GM18511 (cell line): Measurements from ENCODE around the gene TOR1B.

ENCODE experiments used
- ATAC-seq: cut with Tn5 transposase; IDR thresholded peaks from one replicate; pipeline ENCODE4 v1.9.1; 2021; ENCODE audit warnings: mild to moderate bottlenecking, moderate library complexity; ENCODE audit not compliant: unreplicated experiment

TOR1B gene

GRCh38 chr9:129839324-129840023 is 36.5 kb downstream of the TOR1B start:
- ATAC-seq = no peak

- no peak for ATAC-seq
Observed at GRCh38 chr9:129840034-129840433, 37.0 kb downstream of the TOR1B start.

- no peak for ATAC-seq
Observed at GRCh38 chr9:129841071-129841470, 38.1 kb downstream of the TOR1B start.

GRCh38 chr9:129845373-129845772 is 42.4 kb downstream of the TOR1B start:
- ATAC-seq = no peak

GRCh38 chr9:129848712-129849441 is 45.9 kb downstream of the TOR1B start:
- ATAC-seq = no peak

GRCh38 chr9:129849901-129850300 is 46.9 kb downstream of the TOR1B start:
- no peak for ATAC-seq

GRCh38 chr9:129850821-129851550 is 48.0 kb downstream of the TOR1B start:
- no peak for ATAC-seq

- no peak for ATAC-seq
Observed at GRCh38 chr9:129851821-129852220, 48.8 kb downstream of the TOR1B start.

GRCh38 chr9:129852579-129852978 is 49.6 kb downstream of the TOR1B start:
- ATAC-seq = no peak

GRCh38 chr9:129853614-129854013 is 50.6 kb downstream of the TOR1B start:
- no peak for ATAC-seq

GRCh38 chr9:129854588-129855110 is 51.7 kb downstream of the TOR1B start:
- ATAC-seq = no peak

GRCh38 chr9:129857207-129857606 is 54.2 kb downstream of the TOR1B start:
- ATAC-seq = no peak

- ATAC-seq = no peak
Observed at GRCh38 chr9:129858167-129858962, 55.4 kb downstream of the TOR1B start.
